SK-N-MC (cell line): ENCODE measurements around the gene SERPINA1.

Experiments used
- EZH2 ChIP-seq: fragments of 200-600 bp; sonication (generic); IDR thresholded peaks from one replicate; pipeline ENCODE4 v1.6.1; 2017; ENCODE audit warnings: antibody characterized with exemption
- POLR2AphosphoS5 ChIP-seq: IDR thresholded peaks from 2 replicates; pipeline ENCODE4 v1.6.1; 2012; ENCODE audit warnings: mild to moderate bottlenecking, low read depth, low read length, borderline replicate concordance

DNA sequence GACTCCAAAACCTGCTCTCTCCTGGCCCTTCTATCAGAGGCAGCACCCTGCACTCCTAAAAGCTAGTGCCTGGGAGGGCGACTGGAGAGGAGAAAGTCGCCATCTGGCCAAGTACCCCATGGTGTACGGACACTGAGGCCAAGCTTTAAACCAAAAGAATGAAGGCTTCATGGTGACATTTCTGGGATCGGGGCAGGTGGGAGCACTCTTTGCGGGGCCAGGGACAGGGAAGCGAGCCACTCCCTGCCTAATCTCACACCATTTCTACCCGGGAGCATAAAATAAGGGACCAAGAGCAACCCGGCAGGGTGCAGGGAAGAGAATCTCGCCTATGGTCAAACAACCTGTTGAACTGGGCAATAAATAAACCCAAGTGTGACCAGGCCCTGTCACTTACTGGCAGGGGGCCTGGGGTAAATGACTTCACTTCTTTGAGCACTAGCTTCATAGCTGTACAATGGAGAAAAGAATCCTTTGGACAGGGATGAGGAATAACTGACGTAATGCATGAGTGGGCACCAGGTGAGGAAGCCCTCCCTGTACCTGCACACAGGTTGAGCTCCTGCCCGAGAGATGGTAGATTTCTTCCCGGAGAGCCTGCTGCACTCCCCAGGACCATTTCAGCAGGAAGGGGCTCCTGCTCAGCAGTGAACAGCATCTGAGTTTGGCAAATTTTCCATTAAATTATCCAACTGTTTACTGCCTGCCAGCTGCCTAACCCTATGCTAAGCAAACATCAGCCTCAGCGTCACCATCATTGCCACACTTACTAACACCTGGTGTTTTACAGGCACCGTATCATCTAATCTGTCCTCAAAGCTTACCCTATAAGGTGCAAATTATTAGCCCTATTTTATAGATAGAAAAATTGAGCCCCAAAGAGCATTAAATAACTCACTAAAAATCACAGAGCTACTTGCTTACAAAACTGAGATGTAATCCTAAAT lies 2.0 kb downstream of the SERPINA1 start:
- TF ChIP-seq POLR2AphosphoS5 (no peak), EZH2 (no peak)
